Memory B cell (primary cell): ENCODE measurements around the gene PKM.

ENCODE experiments used
- ATAC-seq: fragments of 150-1000 bp; cut with Tn5 transposase; 2 replicates; pipeline ENCODE4 v1.10.0; 2021; ENCODE audit warnings: low read depth, mild to moderate bottlenecking, moderate library complexity
- DNase-seq, 2 donors: peaks; one replicate each; pipeline ENCODE4 v3.0.0; 2022; ENCODE audit warnings: low spot score in 2 of 2
- H3K27ac Mint-ChIP-seq: one replicate; pipeline ENCODE4 v1.8.0; 2022; ENCODE audit warnings: mild to moderate bottlenecking, moderate library complexity, mixed read lengths
- H3K27me3 Mint-ChIP-seq: one replicate; pipeline ENCODE4 v1.8.0; 2022; ENCODE audit warnings: mixed read lengths
- H3K36me3 Mint-ChIP-seq: one replicate; pipeline ENCODE4 v1.8.0; 2022; ENCODE audit warnings: mild to moderate bottlenecking, mixed read lengths
- H3K4me1 Mint-ChIP-seq: one replicate; pipeline ENCODE4 v1.8.0; 2022; ENCODE audit warnings: mixed read lengths
- H3K4me3 Mint-ChIP-seq: one replicate; pipeline ENCODE4 v1.8.0; 2022; ENCODE audit warnings: mild to moderate bottlenecking, moderate library complexity, mixed read lengths
- H3K9me3 Mint-ChIP-seq: one replicate; pipeline ENCODE4 v1.8.0; 2022; ENCODE audit warnings: mixed read lengths

PKM gene

DNA sequence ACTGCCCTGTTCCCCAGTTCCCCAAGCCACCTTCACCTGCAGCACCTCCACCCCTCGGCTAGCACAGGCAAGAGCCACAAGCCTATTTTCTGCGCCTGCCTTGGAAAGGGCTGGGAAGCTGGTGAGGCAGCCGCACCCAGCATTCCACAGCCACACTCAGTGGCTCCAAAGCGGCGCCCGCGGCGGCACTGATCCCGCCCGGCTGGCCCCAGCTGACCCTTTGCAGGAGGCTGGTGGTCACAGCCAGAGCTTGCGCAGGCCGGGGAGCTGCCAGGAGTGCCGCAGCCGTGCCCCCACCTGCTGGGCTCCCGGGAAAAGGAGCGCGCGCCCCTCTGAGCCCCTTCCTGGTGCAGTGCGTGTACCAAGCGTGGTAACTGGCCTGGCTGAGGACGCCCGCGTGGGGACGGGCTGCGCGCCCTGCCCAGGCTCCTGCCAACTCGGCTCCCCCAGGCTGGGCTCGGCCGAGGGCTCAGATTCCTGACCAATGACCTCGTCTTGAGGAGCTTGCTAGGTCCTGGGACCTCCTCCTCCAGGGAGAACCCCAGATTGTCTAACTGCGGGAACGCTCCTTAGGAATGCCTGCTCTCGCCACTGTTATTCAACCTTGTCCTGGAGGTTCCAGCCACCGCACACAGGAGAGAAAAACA is 46.7 kb downstream of the PKM start:
- Mint-ChIP-seq H3K9me3 (no peaks in the 10 kb centered on the region), H3K27ac (no peak overlapping the region), H3K36me3 (no peaks in the 10 kb centered on the region), H3K27me3 (peaks cover 26% of the 10 kb centered on the region), H3K4me3 (no peak overlapping the region), H3K4me1 (no peaks in the 10 kb centered on the region)
- ATAC-seq, result no peak
- DNase-seq, result no peak

DNA sequence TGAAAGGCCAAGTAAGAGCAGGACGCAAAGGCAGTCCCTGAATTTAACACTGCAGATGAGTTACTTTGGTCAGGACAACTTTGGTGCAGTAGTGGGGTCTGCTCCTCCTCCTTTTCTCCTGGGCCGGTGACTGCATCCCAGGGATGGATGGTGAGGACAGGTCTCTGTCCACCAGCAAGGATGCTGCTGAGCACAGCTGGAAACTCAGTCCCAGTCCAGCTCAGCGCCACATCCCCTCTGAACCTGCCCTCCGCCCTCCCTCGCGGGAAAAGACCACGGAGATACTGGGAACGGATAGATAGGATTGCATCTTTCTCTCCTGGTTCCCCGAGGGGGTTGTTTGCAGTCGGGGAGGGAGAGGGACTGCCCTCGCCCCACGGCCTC is 47.2 kb downstream of the PKM start:
- Mint-ChIP-seq H3K4me1 (no peaks in the 10 kb centered on the region), H3K4me3 (no peak overlapping the region), H3K36me3 (no peaks in the 10 kb centered on the region), H3K27me3 (peaks cover 25% of the 10 kb centered on the region), H3K9me3 (no peaks in the 10 kb centered on the region), H3K27ac (no peak overlapping the region)
- DNase-seq, result no peak
- ATAC-seq, result no peak

DNA sequence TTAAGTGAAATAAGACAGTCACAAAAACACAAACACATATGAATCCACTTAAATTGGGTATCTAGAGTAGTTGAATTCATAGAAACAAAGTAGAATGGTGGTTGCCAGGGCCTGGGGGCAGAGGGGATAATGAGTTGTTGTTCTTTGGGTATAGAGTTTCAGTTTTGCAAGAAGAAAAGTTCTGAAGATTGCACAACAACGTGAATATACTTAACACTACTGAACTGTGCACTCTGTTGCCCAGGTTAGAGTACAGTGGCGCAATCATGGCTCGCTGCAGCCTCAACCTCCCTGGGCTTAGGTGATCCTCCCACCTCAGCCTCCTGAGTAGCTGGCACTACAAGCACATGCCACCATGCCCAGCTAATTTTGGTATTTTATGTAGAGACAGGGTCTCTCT is 48.3 kb downstream of the PKM start:
- Mint-ChIP-seq H3K4me3 (no peak overlapping the region), H3K9me3 (no peaks in the 10 kb centered on the region), H3K4me1 (no peaks in the 10 kb centered on the region), H3K27me3 (peaks cover 25% of the 10 kb centered on the region), H3K27ac (no peak overlapping the region), H3K36me3 (no peaks in the 10 kb centered on the region)
- DNase-seq (no peak), ATAC-seq (no peak)

DNA sequence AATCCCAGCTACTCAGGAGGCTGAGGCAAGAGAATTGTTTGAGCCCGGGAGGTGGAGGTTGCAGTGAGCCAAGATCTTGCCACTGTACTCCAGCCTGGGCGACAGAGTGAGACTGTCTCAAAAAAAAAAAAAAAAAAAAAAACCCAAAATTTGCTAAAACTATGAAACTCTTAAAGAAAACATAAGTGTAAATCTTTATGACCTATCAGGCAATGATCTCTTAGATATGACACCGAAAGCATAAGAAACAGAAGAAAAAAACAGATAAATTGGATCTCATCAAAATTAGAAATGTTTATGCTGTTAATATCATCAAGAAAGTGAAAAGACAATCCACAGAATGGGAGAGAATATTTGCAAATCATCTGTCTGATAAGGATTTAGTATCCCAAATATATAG is 48.7 kb downstream of the PKM start:
- Mint-ChIP-seq H3K36me3 (no peaks in the 10 kb centered on the region), H3K9me3 (no peaks in the 10 kb centered on the region), H3K4me3 (no peak overlapping the region), H3K4me1 (no peaks in the 10 kb centered on the region), H3K27me3 (peaks cover 25% of the 10 kb centered on the region), H3K27ac (no peak overlapping the region)
- DNase-seq (no peak), ATAC-seq (no peak)

DNA sequence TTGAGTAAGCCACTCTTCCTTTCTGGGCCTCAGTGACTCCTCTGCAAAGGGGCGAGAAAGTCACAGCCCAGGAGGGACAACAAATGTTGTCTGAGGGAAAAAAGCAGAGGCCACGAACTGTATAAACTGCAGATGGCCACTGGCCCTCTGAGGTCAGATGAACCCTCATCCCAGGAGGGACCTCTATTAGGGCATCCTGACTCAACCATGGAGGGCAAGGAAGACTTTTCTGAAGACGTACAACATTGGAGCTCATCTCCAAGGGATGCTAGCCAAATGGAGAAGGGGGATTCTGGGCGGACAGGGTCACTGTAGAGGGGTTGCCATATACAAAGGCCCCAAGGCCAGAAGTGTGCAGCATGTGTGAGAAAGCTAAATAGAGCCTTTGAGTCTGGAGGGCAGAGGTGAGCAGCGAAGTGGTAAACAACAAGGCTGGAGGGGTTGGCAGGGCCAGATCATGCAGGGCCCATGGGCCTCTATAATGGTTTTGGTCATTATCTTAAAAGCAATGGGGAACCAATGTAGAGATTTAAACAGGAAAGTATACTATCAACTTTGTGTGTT is 50.1 kb downstream of the PKM start:
- H3K27me3 Mint-ChIP-seq, result peaks cover 25% of the 10 kb centered on the region
- ATAC-seq (no peak), DNase-seq (no peak)
- H3K27ac Mint-ChIP-seq, result no peak overlapping the region
- no peaks in the 10 kb centered on the region for H3K36me3 Mint-ChIP-seq
- H3K4me3 Mint-ChIP-seq, result no peak overlapping the region
- no peaks in the 10 kb centered on the region for H3K4me1 Mint-ChIP-seq
- H3K9me3 Mint-ChIP-seq, result no peaks in the 10 kb centered on the region

DNA sequence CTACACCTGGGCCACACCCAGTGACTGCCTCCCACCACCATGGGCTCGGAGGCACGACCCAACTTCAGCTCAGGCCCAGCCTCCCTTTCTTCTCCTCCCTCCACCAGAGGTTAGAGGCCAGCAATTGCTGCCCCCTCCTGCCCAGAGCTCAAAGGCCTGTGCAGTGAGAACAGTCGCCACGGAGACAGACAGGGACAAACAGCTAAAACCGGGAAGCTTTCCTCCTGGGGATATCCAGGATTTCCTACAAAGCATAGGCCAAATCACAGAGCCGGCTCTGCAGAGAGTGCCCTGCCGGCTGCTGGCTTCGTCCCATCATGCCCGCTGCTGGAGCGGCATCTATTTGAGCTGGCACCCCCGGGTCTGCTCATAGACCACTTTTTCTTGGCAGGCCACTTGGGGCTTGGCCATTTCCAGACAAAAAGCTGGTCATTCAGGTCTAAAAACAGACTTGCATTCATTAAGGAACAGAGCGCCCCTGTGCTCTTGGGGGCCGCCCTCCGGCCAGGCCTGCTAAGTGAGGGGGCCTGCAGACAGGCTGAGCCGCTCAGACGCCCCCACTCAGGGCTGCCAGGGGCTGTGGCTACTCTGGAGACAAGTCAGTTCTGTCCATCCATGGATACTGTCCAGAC is 50.9 kb downstream of the PKM start:
- Mint-ChIP-seq H3K4me3 (no peak overlapping the region), H3K36me3 (no peaks in the 10 kb centered on the region), H3K27ac (no peak overlapping the region), H3K27me3 (peaks cover 27% of the 10 kb centered on the region), H3K4me1 (peaks cover 4% of the 10 kb centered on the region), H3K9me3 (no peaks in the 10 kb centered on the region)
- DNase-seq (no peak), ATAC-seq (no peak)

DNA sequence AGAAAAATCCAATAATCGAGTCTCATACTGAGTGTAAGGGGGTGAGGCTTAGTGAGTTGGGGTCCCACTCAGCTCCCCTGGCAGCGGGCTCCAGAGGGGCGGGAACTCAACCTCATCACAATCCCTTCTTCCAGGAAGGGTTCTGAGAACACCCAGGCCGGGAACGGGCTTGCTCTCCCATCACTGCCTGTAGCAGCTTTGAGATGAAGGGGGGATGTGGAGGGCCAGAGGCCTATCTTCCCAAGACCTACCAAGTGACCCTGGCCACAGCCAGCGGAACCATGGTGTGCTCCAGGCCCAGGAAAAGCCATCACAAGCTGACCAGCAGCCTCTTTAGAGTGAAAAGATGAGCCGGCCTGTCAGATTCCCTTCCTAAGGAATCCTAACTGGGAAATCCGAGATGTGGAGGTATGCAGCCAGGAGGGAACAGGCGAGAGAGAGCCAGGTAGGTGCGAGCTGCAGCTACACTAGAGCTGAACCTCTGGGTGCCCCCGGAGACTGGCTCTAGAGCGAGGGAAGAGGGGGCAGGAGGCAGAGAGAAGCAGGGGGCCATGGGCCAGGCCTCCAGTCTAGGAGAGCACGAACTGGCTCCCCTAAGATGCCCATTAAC is 51.9 kb downstream of the PKM start:
- Mint-ChIP-seq H3K27me3 (peaks cover 27% of the 10 kb centered on the region), H3K4me1 (peaks cover 7% of the 10 kb centered on the region), H3K36me3 (no peaks in the 10 kb centered on the region), H3K9me3 (no peaks in the 10 kb centered on the region), H3K27ac (no peak overlapping the region), H3K4me3 (no peak overlapping the region)
- ATAC-seq (no peak), DNase-seq (no peak)

DNA sequence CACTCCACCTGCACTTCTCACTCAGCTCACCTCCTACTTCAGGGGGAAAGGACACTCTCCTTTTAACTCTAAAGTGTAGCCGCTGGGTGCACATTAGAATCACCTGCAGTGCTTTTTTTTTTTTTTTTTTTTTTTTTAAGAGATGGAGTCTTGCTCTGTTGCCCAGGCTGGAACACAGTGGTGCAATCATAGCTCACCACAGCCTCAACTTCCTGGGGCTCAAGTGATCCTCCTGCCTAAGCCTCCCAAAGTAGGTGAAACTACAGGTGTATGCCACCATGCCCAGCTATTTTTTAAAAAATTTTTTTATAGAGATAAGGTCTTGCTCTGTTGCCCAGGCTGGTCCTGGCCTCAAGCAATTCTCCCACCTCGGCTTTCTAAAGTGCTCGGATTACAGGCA is 54.2 kb downstream of the PKM start:
- DNase-seq (no peak), ATAC-seq (no peak)
- no peak overlapping the region for H3K4me3 Mint-ChIP-seq
- H3K36me3 Mint-ChIP-seq, result no peaks in the 10 kb centered on the region
- peaks cover 7% of the 10 kb centered on the region for H3K4me1 Mint-ChIP-seq
- no peaks in the 10 kb centered on the region for H3K9me3 Mint-ChIP-seq
- no peak overlapping the region for H3K27ac Mint-ChIP-seq
- peaks cover 21% of the 10 kb centered on the region for H3K27me3 Mint-ChIP-seq

DNA sequence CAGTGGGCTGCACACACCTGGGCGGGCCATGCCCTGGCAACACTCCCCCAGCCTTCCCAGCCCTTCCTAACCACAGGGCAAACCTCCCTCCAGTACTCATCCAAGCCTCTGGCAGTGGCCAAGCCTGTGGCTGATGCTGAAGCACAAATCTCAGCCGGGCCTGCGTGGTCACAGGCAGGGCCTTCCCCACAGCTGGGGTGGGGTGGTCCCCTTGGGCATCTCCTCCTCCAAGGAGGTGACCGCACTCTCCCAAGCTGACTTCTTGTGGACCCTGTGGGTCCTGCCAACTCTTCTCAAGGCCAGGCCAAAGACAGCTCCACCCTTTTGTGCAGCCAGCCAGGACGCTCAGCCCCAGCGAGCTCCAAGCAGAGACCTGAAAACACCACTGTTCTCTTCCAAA is 54.8 kb downstream of the PKM start:
- Mint-ChIP-seq H3K4me3 (no peak overlapping the region), H3K27me3 (peaks cover 15% of the 10 kb centered on the region), H3K4me1 (peaks cover 7% of the 10 kb centered on the region), H3K36me3 (no peaks in the 10 kb centered on the region), H3K9me3 (no peaks in the 10 kb centered on the region), H3K27ac (no peak overlapping the region)
- ATAC-seq (no peak), DNase-seq (no peak)

DNA sequence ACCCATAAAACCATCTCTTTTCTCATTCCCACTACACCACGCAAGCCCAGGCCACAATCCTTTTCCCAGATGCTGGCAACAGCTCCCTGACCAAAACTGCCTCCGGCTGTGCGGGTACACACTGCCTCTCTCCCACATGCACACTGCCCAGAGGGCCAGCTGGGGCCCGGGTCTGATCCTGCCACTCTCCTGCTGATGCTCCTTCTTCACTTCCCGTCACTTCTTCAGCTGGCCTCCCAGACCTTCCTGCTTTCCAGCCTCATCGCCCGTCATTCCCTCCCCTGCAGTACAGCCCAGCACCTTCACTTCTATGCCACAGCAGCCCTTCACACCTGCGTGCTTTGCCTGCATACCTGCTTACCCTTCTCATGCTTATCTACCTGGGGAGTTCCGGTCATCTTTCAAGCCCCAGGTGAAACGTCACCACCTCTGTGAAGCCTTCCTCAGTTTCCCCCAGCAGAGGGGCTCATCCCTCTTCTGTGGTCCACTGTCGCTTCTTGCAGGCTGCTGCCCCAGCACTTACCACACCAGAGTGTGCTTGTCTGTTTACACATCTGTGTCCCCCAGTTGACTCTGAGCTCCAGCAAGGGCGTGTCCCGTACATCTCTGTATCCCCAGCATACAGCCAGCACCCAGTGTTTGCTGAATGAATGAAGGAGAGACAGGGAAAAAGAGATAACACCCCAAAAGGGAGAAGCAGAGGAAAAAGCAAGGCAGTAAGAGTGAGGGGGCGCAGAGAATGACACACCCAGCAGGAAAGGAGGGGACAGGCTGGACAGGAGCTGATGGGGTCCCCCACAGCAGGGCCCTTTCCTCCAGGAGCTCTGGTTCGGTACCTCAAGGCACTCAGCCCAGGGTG is 55.6 kb downstream of the PKM start:
- ATAC-seq (no peak), DNase-seq (no peak)
- Mint-ChIP-seq H3K27ac (no peak overlapping the region), H3K27me3 (peaks cover 11% of the 10 kb centered on the region), H3K4me3 (no peak overlapping the region), H3K4me1 (peaks cover 7% of the 10 kb centered on the region), H3K9me3 (no peaks in the 10 kb centered on the region), H3K36me3 (no peaks in the 10 kb centered on the region)

DNA sequence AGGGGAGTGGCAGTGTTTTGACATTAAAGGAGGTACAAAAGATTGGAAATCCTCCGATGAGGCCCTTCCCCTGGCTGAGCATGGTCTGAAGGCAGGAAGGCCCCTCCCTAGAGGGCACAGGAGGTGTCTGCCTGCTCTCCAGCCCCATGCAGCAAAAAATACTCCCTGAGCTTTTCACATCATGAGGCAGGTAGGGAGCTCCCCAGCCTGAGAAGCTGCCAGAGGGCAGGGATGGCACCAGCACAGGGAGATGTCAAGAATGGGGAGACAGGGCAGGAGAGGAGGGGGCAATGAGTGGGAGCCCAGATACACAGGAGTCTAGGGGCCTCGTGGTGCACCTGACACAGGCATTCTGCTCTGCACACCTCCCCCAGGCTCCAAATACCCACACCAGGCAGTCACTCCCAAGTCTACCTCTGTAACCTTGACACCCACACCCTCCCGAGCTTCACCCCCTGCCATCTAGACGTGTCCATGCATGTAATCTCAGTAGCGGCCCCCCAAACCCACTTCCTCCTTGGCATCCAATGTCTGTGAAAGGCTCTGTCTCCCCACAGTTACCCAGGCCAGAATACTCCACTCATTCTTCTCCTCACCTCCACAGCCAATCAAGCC is 56.3 kb downstream of the PKM start:
- Mint-ChIP-seq H3K9me3 (no peaks in the 10 kb centered on the region), H3K27me3 (peaks cover 11% of the 10 kb centered on the region), H3K36me3 (no peaks in the 10 kb centered on the region), H3K27ac (no peak overlapping the region), H3K4me1 (peaks cover 7% of the 10 kb centered on the region), H3K4me3 (no peak overlapping the region)
- DNase-seq (no peak), ATAC-seq (no peak)

DNA sequence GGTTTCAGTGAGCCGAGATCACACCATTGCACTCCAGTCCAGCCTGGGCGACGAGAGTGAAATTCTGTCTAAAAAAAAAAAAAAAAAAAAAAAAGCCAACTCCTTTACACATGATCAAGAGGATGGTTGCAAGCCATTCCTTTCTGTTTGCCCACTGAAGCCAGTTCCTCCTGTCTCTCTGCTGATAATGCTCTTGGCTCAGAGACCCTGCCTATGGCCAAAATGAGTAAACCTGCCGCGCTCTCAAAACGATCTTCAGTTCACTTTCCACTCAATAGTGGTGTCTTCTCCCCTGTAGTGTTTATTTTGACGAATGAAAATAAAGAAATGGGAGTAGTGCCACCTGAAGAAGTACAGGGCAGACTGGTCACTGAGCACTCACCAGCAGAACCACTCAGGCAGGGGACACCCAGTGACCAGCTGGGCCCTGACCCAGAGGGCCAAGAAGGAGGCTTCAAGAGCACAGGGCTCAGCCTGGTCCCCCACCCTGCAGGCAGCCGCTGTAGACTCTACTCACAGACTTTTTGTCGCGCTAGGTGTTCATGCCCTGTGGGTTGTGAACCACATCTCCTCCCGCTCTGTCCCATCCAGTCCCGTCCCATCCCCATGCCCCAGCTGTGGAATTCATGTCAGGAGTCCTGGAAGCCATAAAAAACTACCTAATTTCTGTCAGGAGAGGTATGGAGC is 57.0 kb downstream of the PKM start:
- no peak overlapping the region for H3K4me3 Mint-ChIP-seq
- H3K4me1 Mint-ChIP-seq, result peaks cover 7% of the 10 kb centered on the region
- H3K9me3 Mint-ChIP-seq, result no peaks in the 10 kb centered on the region
- no peak for DNase-seq
- no peak for ATAC-seq
- H3K27ac Mint-ChIP-seq, result no peak overlapping the region
- H3K36me3 Mint-ChIP-seq, result no peaks in the 10 kb centered on the region
- H3K27me3 Mint-ChIP-seq, result peaks cover 11% of the 10 kb centered on the region

DNA sequence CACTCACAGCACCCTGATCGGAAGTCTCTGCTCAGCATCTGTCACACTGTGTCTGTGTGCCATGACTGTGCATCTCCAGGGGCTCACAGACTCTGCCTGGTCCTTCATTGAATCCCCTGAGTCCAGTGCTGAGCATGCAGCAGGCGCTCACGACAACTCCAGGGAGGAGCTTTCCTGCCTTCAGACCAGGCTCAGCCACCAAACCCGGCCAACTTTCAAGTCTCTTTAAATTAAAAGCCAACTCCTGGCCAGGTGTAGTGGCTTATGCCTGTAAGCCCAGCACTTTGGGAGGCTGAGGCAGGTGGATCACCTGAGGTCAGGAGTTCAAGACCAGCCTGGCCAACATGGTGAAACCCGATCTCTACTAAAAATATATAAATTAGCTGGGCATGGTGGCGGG is 57.6 kb downstream of the PKM start:
- H3K4me1 Mint-ChIP-seq, result peaks cover 7% of the 10 kb centered on the region
- no peaks in the 10 kb centered on the region for H3K9me3 Mint-ChIP-seq
- DNase-seq (no peak), ATAC-seq (no peak)
- no peak overlapping the region for H3K4me3 Mint-ChIP-seq
- H3K36me3 Mint-ChIP-seq, result no peaks in the 10 kb centered on the region
- H3K27me3 Mint-ChIP-seq, result peaks cover 11% of the 10 kb centered on the region
- no peak overlapping the region for H3K27ac Mint-ChIP-seq
